ENCODE measurements around the gene PSMD7. TPM values are rescaled to one million over a fixed set of nuclear protein-coding genes. Genes with fewer than 3 reads are reported as not detected.

Gene PSMD7
- total RNA-seq, 1 experiment from 2014 or later = 109 TPM

- BruUV-seq (replicated peaks) = no TSS peak
- H3K27ac ChIP-seq (ENCODE audit: low read depth, low read length) = no peak overlapping the region
- H4K20me1 ChIP-seq (ENCODE audit: insufficient read depth) = 0 out of 2 replicates have a peak, but pooled peaks cover 3% of the 10 kb centered on the region
- no peak for ATAC-seq
- no peaks in the 10 kb centered on the region for H3K79me2 ChIP-seq (ENCODE audit: insufficient read depth, low read length)
- no peaks in the 10 kb centered on the region for H3K36me3 ChIP-seq (ENCODE audit: control insufficient read depth in 1 of 2, insufficient read depth in 2 of 2, low read length in 2 of 2)
- H3K27me3 ChIP-seq (ENCODE audit: insufficient read depth, low read length) = peaks cover 26% of the 10 kb centered on the region
- TF ChIP-seq POLR2AphosphoS5 (IDR thresholded peaks at IDR 0.05; ENCODE audit: low read depth, low read length) = no peak
- TF ChIP-seq, protein P1, sequence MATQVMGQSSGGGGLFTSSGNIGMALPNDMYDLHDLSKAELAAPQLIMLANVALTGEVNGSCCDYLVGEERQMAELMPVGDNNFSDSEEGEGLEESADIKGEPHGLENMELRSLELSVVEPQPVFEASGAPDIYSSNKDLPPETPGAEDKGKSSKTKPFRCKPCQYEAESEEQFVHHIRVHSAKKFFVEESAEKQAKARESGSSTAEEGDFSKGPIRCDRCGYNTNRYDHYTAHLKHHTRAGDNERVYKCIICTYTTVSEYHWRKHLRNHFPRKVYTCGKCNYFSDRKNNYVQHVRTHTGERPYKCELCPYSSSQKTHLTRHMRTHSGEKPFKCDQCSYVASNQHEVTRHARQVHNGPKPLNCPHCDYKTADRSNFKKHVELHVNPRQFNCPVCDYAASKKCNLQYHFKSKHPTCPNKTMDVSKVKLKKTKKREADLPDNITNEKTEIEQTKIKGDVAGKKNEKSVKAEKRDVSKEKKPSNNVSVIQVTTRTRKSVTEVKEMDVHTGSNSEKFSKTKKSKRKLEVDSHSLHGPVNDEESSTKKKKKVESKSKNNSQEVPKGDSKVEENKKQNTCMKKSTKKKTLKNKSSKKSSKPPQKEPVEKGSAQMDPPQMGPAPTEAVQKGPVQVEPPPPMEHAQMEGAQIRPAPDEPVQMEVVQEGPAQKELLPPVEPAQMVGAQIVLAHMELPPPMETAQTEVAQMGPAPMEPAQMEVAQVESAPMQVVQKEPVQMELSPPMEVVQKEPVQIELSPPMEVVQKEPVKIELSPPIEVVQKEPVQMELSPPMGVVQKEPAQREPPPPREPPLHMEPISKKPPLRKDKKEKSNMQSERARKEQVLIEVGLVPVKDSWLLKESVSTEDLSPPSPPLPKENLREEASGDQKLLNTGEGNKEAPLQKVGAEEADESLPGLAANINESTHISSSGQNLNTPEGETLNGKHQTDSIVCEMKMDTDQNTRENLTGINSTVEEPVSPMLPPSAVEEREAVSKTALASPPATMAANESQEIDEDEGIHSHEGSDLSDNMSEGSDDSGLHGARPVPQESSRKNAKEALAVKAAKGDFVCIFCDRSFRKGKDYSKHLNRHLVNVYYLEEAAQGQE (IDR thresholded peaks at IDR 0.05; ENCODE audit: low read depth) = no peak
- no peak for TF ChIP-seq JUND (IDR thresholded peaks at IDR 0.05)
- TF ChIP-seq ELF1 (IDR thresholded peaks at IDR 0.05; ENCODE audit: borderline replicate concordance, low read depth) = no peak
- TF ChIP-seq ZBTB33 (IDR thresholded peaks at IDR 0.05; ENCODE audit: extremely low read depth, insufficient replicate concordance, low read length) = no peak
- no peak for TF ChIP-seq TCF7L2 (IDR thresholded peaks at IDR 0.05; ENCODE audit: borderline replicate concordance, extremely low read depth, insufficient read depth, insufficient read length)
- TF ChIP-seq EZH2 (IDR thresholded peaks at IDR 0.05) = no peak
- TF ChIP-seq CTCF (IDR thresholded peaks at IDR 0.05 in 2 of 3, conservative IDR thresholded peaks at IDR 0.05 in 1 of 3; ENCODE audit: borderline replicate concordance in 1 of 3, insufficient read depth in 1 of 3, low read depth in 2 of 3, low read length in 2 of 3) = no peak
- TF ChIP-seq EZH2phosphoT487 (IDR thresholded peaks at IDR 0.05; ENCODE audit: borderline replicate concordance) = no peak
- TF ChIP-seq EGR1 (IDR thresholded peaks at IDR 0.05; ENCODE audit: low read depth) = no peak
- no peak for TF ChIP-seq SP1 (IDR thresholded peaks at IDR 0.05; ENCODE audit: low read depth)
- TF ChIP-seq CEBPB (IDR thresholded peaks at IDR 0.05; ENCODE audit: low read depth) = no peak
- no peak for TF ChIP-seq FOSL1 (IDR thresholded peaks at IDR 0.05; ENCODE audit: low read depth)
- TF ChIP-seq SIN3A (IDR thresholded peaks at IDR 0.05; ENCODE audit: low read depth) = no peak
- TF ChIP-seq ZFX (IDR thresholded peaks at IDR 0.05) = no peak
- TF ChIP-seq RAD21 (IDR thresholded peaks at IDR 0.05; ENCODE audit: low read depth) = no peak
- ChIA-PET RAD21 (ENCODE audit: low non-redundant PET in 1 of 2, low total read pairs in 2 of 2, uncharacterized antibody in 2 of 2, unreplicated experiment in 2 of 2) (no interaction called here), CTCF (no interaction called here), POLR2A (no interaction called here)
- no peaks in the 10 kb centered on the region for H3K4me1 ChIP-seq (ENCODE audit: control insufficient read depth in 1 of 2, insufficient read depth in 2 of 2, low read length in 2 of 2)
- no peak overlapping the region for H3K4me3 ChIP-seq (replicated peaks in 1 of 2; ENCODE audit: low read depth in 1 of 2, low read length in 2 of 2)
- intact Hi-C loops (cut with micrococcal nuclease) = no loop called here
- DNase-seq (ENCODE audit: low read depth, low spot score) = no peak
- H3K9me2 ChIP-seq (ENCODE audit: insufficient read depth) = no peaks in the 10 kb centered on the region
- no peak overlapping the region for H3K4me2 ChIP-seq (ENCODE audit: low read length)
- no peak overlapping the region for H2AFZ ChIP-seq (ENCODE audit: low read depth, low read length, poor library complexity, severe bottlenecking)
- no peak overlapping the region for H3K9ac ChIP-seq (ENCODE audit: low read length)
- no peaks in the 10 kb centered on the region for H3K9me3 ChIP-seq (ENCODE audit: control insufficient read depth in 1 of 2, insufficient read depth in 1 of 2, low read depth in 1 of 2, low read length in 2 of 2)
Measured at GRCh38 chr16:74268372-74268782, 28.2 kb upstream of the PSMD7 start.

All from HCT116 (cell line).